Ovary (tissue), 3 donors: ENCODE data around the gene IFITM10.

ENCODE experiments used
- CTCF ChIP-seq, 3 donors: fragments of 450-650 bp in 2 of 3; fragments of 200-600 bp in 1 of 3; IDR thresholded peaks; one replicate each; pipeline versions ENCODE4 v1.5.1 to v1.8.0; 2016 to 2022; ENCODE audit warnings: antibody characterized with exemption in 3 of 3, mild to moderate bottlenecking in 1 of 3
- EP300 ChIP-seq: sonication (generic); formaldehyde crosslinking; IDR thresholded peaks from one replicate; pipeline ENCODE4 v1.6.1; 2017; ENCODE audit warnings: antibody characterized with exemption
- POLR2A ChIP-seq: fragments of 450-650 bp; IDR thresholded peaks from one replicate; pipeline ENCODE4 v1.6.1; 2017; ENCODE audit warnings: antibody characterized with exemption, mild to moderate bottlenecking, moderate library complexity
- donor health status: DM: no; HTN: no; CAD: no.

GRCh38 chr11:1691878-1692707 is 58.3 kb downstream of the IFITM10 start:
- no peak for TF ChIP-seq CTCF (IDR thresholded peaks at IDR 0.05)
- TF ChIP-seq POLR2A, result no peak
- no peak for TF ChIP-seq EP300
